H54 (cell line): ENCODE data around the gene ARHGEF10L.
"Not testable (repeated sequence)": the region's sequence is repeated elsewhere in the genome, so short reads cannot be mapped to it uniquely, and the experiment has no call there.

Experiments used
- DNase-seq: peaks from one replicate; pipeline ENCODE4 v3.0.0; 2011; ENCODE audit warnings: low spot score, mixed read lengths; ENCODE audit not compliant: insufficient read length
- FAIRE-seq: peaks from 3 replicates; lab custom pipeline; 2011; peaks lifted over from hg19 to GRCh38; lab: Jason Lieb, UNC
- POLR2A ChIP-seq: IDR thresholded peaks from 2 replicates; pipeline ENCODE4 v1.6.1; 2011; ENCODE audit warnings: low read depth, mild to moderate bottlenecking, low read length

The ARHGEF10L gene

DNA sequence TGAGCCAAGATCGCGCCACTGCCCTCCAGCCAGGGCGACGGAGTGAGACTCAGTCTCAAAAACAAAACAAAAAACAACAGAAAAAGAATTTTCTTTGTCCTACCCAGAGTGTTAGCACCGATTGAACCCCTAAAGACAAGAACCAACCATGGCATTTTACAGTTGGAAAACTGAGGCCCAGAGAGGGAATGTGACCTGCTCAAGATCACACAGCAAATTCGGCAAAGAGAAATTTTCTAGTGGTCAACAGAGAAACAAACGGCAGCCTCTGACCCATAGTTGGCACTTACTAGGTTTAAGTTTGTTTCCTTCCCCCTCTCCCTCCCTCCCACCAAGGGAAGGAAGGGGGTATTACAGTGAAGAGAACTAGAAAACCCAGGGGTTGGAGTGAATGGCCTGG, 195.1 kb downstream of the ARHGEF10L start:
- no peak for TF ChIP-seq POLR2A
- FAIRE-seq (no peak), DNase-seq (no peak)

DNA sequence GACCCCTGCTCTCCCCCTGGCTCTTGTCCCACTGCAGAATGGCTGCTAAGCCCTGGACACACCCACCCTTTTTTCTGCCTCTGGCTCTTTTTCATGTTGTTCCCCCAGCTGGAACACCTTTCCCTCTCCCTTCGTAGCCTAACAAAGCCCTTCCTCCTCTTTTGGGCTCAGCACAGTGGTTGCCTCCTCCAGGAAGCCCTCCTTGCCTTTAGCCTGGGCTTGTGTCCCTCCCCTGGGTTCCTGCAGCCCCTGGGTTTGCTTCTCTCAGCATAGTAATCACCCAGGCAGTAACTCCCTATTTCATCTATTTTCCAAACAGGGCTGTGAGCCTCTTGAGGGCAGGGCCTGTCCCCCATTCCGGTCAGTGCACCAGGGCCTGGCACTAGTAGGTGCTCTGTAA, 195.8 kb downstream of the ARHGEF10L start:
- DNase-seq (no peak), FAIRE-seq (no peak)
- TF ChIP-seq POLR2A = no peak

DNA sequence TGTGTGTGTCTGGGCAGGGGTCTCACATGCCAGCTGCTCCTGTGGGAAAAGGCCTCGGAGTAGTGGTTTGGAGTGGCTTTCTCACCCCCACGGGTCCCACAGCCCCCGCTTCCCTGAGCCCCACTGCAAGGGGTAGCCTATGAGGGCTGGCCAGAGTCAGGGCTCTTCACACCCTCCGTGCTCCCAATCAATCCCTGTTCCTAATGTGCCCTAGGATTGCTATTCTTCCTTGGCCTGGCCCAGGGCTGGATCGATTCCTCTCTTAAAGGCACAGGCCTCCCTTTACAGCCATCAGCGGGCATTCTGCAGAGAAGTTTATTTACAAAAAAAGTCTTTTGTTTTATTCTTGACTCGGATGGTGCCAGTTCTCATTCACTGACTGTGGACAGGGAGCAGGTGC, 196.3 kb downstream of the ARHGEF10L start:
- no peak for TF ChIP-seq POLR2A
- no peak for DNase-seq
- no peak for FAIRE-seq

DNA sequence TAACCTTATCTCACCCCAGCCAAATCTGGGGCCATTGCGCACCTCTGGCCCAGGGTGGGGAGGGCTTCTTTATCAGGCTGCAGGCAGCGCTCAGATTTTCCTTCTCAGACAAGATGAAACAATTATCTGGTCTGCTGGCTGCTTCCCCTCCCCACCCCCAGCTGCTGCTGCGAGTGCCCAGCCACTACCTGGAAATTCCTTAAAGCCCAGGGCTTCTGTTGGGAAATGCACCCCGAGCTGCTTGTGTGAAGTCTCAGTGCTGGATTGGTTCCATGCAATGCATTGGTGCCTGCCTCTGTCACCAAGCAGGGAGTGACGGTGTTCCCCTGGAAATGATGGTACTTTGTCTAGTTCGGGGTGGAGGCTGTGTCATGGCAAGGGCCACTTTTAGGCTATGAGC, 197.1 kb downstream of the ARHGEF10L start:
- FAIRE-seq (no peak), DNase-seq (no peak)
- TF ChIP-seq POLR2A = no peak

DNA sequence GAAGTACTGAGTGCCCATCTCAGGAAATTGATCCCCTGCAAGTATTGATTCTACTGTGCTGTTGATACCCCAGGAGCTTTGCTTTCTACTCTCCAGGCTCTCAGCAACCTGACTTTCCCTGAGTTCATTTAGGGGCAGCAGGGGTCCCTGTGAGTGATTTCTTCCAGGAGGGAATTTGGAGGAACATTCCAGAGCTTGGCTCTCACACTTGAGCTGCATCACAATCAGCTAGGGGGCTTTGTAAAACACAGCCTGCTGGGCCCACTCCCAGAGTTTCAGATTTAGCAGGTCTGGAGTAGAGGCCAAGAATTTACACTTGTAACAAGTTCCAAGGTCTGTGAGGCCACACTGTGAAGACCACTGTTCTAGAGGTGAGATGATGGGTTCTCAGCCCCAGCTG, 199.6 kb downstream of the ARHGEF10L start:
- FAIRE-seq (no peak), DNase-seq (no peak)
- no peak for TF ChIP-seq POLR2A

DNA sequence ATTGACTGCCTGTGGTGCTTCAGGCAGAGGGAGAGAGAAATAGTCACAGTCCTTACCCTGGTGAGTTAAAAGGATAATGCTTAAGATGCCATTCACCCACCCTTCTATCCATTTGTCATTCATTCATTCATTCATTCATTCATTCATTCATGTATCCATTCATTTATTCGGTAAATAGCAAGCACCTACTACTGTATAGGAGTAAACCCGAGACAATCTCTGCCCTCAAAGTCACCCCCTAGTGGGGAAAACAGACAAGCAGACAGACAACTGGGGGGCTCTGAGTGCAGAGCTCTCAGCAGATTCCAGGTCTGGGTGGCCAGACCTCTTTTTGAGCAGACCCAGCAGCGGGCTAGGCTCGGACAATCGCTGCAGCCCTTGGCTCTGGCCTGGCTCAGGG, 201.6 kb downstream of the ARHGEF10L start:
- no peak for TF ChIP-seq POLR2A
- FAIRE-seq = no peak

DNA sequence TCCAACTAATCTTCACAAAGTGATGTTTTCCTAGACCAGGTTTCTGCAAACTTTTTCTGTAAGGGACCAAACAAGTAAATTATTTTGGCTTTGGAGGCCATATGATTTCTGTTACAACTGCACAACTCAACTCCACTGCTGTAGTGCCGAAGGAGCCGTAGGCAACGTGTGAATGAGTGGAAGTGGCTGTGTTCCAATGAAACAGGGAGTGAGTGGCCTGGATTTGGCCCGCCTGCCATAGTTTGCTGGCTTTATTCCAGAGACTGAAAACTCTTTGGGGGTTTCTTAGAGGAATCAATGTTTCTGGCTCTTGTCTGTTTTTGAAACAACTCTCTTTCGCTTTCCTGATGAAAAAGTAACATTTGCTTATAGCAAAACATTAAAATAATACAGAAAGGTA, 203.1 kb downstream of the ARHGEF10L start:
- DNase-seq (no peak), FAIRE-seq (no peak)
- no peak for TF ChIP-seq POLR2A

More for the DNA sequence above, 201.6 kb downstream of the ARHGEF10L start:
- no peak for DNase-seq

DNA sequence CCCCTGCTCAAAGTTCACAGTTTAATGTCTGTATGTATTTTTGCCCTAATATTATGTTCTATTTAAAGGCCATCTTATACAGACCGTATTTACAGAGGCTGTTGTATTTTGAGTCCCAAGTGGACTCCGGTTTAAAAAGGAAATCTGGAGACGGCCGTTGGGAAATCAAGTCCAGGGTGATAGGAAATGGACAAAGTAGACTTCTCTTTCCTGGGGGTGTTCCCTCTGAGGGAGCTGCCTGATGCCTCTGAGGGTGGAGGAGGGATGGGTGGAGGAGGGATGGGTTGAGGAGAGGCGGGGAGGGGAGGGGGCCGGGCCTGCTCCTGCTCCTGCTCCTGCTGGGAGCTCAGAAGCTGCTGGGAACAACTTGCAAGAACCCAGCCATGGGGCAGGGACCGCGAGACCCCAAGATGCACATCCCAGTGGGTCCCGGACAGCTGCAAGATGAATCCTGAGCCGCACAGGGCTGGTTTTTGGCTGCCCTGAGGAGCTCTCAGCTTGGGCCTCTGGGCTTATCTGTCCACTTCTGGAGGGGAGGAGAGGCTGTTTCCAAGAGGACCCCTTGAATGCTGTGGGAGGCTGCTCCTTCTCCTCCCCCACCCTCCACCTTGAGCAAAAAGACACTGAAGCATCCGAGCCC, 203.6 kb downstream of the ARHGEF10L start:
- no peak for FAIRE-seq
- DNase-seq = no peak
- TF ChIP-seq POLR2A = no peak

DNA sequence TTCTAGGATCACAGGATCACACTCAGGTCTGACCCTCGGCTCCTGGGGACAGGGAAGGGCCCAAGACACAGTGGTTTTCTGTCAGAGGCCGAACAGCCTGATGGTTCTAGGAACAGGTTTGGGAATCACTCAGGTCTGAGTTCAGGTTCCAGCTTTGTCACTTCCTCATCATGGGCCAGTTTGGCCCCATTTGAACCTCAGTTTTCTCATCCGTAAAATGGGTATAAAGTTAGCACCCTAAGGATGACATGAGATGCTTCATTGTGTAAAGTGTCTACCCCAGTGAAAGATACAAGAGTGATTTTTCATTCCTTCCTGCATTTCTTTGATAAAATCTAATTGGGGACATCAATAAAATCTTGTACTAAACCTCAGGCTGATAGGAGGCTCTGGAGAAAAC, 204.4 kb downstream of the ARHGEF10L start:
- FAIRE-seq (no peak), DNase-seq (no peak)
- no peak for TF ChIP-seq POLR2A

DNA sequence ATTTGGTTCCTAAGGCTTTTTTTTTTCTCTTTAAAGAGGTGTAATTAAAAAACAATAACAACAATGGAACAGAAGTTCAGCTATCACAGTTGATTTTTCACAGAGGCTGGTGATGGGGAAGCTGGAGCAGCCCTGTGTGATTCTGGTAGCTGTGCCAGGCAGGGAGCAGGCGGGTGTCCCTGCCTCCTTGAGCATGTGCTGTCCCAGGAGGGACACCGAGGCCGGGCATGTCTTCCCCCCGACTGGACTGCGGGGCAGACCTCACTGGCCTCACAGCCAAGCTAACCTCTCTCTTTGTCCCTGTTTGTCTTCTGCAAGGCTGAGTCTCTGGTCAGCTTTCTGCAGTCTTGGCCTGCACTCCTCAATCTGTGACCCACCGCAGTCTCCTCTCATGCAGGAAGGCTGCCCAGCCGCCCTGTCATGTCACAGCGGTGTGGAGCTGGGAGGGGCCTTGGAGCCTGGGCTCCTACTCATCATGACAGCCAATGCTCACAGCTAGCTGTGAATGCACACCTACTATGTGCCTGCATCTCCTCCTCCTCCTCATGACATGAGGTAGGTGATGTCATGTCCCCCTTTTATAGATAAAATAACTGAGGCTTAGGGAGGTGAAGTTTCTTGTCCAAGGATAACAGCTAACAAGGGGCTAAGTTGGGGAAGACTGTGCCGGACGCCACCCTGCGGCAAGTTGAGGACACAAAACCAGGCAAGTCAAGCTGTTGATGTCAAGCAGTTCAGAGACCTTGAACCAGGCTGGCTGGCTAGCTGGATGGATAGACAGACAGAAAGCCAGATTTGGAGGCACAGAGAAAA, 205.4 kb downstream of the ARHGEF10L start:
- DNase-seq (no peak), FAIRE-seq (no peak)
- TF ChIP-seq POLR2A = no peak

DNA sequence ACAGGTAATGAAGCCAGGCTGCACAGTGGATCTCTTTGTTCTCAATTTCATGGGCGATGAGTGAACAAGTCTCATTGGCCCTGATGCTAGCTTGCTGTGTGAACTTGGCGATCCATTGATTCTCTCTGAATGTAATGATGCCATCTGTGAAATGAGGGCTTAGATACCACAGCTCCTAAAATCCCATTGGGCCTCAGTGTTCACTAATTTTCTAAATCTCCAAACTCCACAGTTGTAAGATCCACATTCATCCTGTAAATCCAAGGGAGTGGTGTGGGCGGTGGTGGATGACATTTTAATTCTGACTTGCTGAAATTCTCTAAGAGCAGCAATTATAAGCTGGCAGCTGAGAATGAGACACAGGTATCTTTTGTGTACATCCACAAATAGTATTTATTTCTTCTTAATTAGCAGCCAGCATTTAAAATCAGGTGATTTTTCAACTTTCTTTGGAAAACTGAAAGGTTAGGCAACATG, 206.0 kb downstream of the ARHGEF10L start:
- no peak for TF ChIP-seq POLR2A
- FAIRE-seq (no peak), DNase-seq (no peak)

DNA sequence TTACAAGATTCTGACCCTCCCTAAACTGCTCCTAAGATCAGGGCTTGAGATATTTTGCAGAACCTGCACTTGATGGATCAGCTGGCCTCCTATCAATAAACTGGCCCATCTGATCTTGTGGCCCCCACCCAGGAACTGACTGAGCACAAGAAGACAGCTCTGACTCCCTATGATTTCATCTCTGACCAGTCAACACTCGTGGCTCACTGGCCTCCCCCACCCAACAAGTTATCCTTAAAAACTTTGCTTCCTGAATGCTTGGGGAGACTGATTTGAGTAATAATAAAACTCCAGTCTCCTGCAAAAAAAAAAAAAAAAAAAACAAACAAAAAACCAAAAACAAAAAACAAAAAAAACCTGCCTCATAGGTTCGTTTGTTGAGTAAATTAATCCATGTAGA, 206.8 kb downstream of the ARHGEF10L start:
- FAIRE-seq, DNase-seq: not testable (repeated sequence)

DNA sequence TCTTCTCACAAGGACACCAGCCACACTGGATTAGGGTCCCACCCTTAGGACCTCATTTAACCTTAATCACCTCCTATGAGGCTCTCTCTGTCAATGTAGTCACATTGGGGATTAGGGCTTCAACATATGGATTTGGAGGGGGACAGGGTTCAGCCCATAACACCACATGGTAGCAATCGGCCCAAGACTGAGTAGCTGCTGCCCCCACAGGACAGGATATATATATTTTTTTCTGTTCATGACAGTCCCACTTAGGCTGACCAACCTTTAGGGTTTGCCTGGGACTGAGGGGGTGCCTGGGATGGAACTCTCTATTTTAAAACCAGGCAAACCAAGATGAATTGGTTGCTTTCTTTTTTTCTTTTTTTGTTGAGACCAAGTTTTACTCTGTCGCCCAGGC, 207.4 kb downstream of the ARHGEF10L start:
- DNase-seq (no peak), FAIRE-seq (no peak)
- no peak for TF ChIP-seq POLR2A
